K562 (cell line): ENCODE results near the gene MLIP. TPM values are rescaled to one million over a fixed set of nuclear protein-coding genes. Genes with fewer than 3 reads are reported as not detected.

Experiments used
- HMG20B ChIP-seq: fragments of 250-450 bp; sonication (Bioruptor Pico); IDR thresholded peaks from 2 replicates; pipeline ENCODE4 v1.5.0; 2021; ENCODE audit warnings: mild to moderate bottlenecking
- NFYB ChIP-seq: IDR thresholded peaks from 2 replicates; pipeline ENCODE4 v1.6.1; 2011; ENCODE audit warnings: mild to moderate bottlenecking, moderate library complexity; ENCODE audit not compliant: insufficient read length; ENCODE audit errors: extremely low read depth
- RBFOX2 ChIP-seq: fragments of 200-400 bp; formaldehyde crosslinking; IDR thresholded peaks from 2 replicates; pipeline ENCODE4 v1.6.1; 2017; ENCODE audit warnings: low read depth, mild to moderate bottlenecking, low read length, moderate library complexity
- TRIM28 ChIP-seq: fragments of 450-650 bp; IDR thresholded peaks from 2 replicates; pipeline ENCODE4 v1.6.1; 2017
- XRCC4 ChIP-seq: IDR thresholded peaks from one replicate; pipeline ENCODE4 v1.6.1; 2011; ENCODE audit not compliant: insufficient read depth, insufficient read length; ENCODE audit errors: extremely low read depth
- ZNF282 ChIP-seq: sonication (generic); formaldehyde crosslinking; IDR thresholded peaks from 2 replicates; pipeline ENCODE4 v1.8.1; 2023; ENCODE audit warnings: missing genetic modification reagents
- polyA plus RNA-seq, 8 experiments: library from polyadenylated mRNA; depleted of rRNA in 4 of 8; stranded (reverse) in 5 of 8; unstranded in 3 of 8; fragments of >200 nt; fragmentation: Nextera tagmentation in 2 of 8; fragmentation: Illumina TruSeq in 1 of 8; extraction: Ambion mirVana in 2 of 8; extraction: Trizol in 1 of 8; gene quantifications; 2 replicates each; pipeline versions ENCODE4 v1.2.1 to v1.2.3, GENCODE V29; 2011 to 2014; ENCODE audit warnings: inconsistent platforms in 1 of 8, missing spikeins in 1 of 8
- total RNA-seq, 7 experiments: library from RNA; depleted of rRNA in 6 of 7; stranded (reverse); fragments of >200 nt in 6 of 7; fragmentation: Illumina TruSeq in 2 of 7; extraction: Trizol in 2 of 7; gene quantifications; 2 replicates each; pipeline versions ENCODE4 v1.2.1 to v1.2.3, GENCODE V29; 2011 to 2021; ENCODE audit warnings: low replicate concordance in 1 of 7
- TF ChIP-seq, protein P1 (sequence below), 2 experiments: fragments of 450-650 bp; formaldehyde crosslinking in 1 of 2; IDR thresholded peaks; 2 replicates each; pipeline versions ENCODE4 v1.4.0 to v1.6.1; 2014 to 2020; ENCODE audit warnings: mild to moderate bottlenecking in 2 of 2, borderline replicate concordance in 1 of 2, low read depth in 1 of 2
- TF ChIP-seq, protein P2 (sequence below): fragments of 450-650 bp; IDR thresholded peaks from one replicate; pipeline ENCODE4 v1.6.1; 2018; ENCODE audit warnings: mild to moderate bottlenecking, moderate library complexity; ENCODE audit not compliant: partially characterized antibody

Gene MLIP
- total and polyA plus RNA-seq, 9 of the 15 experiments (the other 6 are each of a cell fraction or from before 2014, with no cell fraction given) = not detected

DNA sequence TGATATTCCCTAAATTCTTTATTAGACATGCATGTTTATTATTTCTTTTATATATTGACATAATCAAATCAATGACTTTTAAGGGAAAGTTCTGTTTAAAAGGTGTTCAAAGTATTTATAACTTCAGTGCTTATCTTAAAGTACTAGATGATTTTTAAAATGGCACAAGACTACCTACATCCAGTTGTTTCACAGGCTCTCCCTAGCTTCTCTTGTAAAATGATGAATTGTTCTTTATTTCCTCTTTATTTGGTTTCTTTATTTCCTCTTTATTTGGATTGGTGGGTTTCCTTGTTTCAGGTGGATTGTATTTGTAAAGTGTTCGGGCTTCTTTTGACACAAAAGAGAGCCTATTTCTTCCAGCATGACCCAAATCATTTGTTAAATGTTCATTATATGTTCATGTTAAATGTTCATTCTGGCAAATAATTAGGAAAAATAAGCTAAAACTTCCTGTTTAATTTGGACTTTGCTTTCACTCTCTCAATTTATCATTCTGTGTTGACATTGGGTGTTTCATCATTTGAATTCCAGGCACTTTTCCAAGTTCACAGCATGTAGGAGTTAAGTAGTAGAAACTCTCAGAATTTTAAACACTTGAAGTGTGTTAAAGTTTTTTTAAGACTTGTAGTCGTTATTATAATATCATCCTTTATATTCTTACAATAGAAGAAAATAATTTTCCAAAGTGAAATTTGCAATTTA, 24.6 kb downstream of the MLIP start (continued):
- TF ChIP-seq, protein P1, sequence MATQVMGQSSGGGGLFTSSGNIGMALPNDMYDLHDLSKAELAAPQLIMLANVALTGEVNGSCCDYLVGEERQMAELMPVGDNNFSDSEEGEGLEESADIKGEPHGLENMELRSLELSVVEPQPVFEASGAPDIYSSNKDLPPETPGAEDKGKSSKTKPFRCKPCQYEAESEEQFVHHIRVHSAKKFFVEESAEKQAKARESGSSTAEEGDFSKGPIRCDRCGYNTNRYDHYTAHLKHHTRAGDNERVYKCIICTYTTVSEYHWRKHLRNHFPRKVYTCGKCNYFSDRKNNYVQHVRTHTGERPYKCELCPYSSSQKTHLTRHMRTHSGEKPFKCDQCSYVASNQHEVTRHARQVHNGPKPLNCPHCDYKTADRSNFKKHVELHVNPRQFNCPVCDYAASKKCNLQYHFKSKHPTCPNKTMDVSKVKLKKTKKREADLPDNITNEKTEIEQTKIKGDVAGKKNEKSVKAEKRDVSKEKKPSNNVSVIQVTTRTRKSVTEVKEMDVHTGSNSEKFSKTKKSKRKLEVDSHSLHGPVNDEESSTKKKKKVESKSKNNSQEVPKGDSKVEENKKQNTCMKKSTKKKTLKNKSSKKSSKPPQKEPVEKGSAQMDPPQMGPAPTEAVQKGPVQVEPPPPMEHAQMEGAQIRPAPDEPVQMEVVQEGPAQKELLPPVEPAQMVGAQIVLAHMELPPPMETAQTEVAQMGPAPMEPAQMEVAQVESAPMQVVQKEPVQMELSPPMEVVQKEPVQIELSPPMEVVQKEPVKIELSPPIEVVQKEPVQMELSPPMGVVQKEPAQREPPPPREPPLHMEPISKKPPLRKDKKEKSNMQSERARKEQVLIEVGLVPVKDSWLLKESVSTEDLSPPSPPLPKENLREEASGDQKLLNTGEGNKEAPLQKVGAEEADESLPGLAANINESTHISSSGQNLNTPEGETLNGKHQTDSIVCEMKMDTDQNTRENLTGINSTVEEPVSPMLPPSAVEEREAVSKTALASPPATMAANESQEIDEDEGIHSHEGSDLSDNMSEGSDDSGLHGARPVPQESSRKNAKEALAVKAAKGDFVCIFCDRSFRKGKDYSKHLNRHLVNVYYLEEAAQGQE (IDR thresholded peaks at IDR 0.05; ENCODE audit: borderline replicate concordance) = no peak
- TF ChIP-seq, protein P1 (CRISPR knock-in tag; IDR thresholded peaks at IDR 0.05; ENCODE audit: low read depth) = no peak
- TF ChIP-seq RBFOX2 (no peak), NFYB (no peak), HMG20B (CRISPR knock-in tag) (no peak), XRCC4 (no peak), ZNF282 (CRISPR knock-in tag) (no peak), TRIM28 (no peak)
- TF ChIP-seq, protein P2, sequence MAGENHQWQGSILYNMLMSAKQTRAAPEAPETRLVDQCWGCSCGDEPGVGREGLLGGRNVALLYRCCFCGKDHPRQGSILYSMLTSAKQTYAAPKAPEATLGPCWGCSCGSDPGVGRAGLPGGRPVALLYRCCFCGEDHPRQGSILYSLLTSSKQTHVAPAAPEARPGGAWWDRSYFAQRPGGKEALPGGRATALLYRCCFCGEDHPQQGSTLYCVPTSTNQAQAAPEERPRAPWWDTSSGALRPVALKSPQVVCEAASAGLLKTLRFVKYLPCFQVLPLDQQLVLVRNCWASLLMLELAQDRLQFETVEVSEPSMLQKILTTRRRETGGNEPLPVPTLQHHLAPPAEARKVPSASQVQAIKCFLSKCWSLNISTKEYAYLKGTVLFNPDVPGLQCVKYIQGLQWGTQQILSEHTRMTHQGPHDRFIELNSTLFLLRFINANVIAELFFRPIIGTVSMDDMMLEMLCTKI = no peak
- TF ChIP-seq, all 486 proteins: peak for 0
